ENCODE results near the gene GNB2. TPM values are rescaled to one million over a fixed set of nuclear protein-coding genes. Genes with fewer than 3 reads are reported as not detected.

Gene GNB2
- total and polyA plus RNA-seq, 2 of the 13 experiments (the other 11 are each of a cell fraction or from before 2014, with no cell fraction given), result 48.3 to 67.1 TPM

- TF ChIP-seq HMGXB3 (CRISPR knock-in tag; IDR thresholded peaks at IDR 0.05; ENCODE audit: borderline replicate concordance) (peak; percentile 41; the same call in 1 of the 2 replicates), ZNF18 (CRISPR knock-in tag; IDR thresholded peaks at IDR 0.05; ENCODE audit: insufficient replicate concordance) (no peak), SP5 (CRISPR knock-in tag; IDR thresholded peaks at IDR 0.05; ENCODE audit: borderline replicate concordance, low read depth) (peak; percentile 67; the same call in 1 of the 2 replicates), ATF1 (CRISPR knock-in tag; IDR thresholded peaks at IDR 0.05) (no peak), PBX3 (CRISPR knock-in tag; IDR thresholded peaks at IDR 0.05; ENCODE audit: borderline replicate concordance) (peak; percentile 41; the same call in 1 of the 2 replicates), ZBTB38 (CRISPR knock-in tag; IDR thresholded peaks at IDR 0.05) (peak; percentile 41; the same call in 1 of the 2 replicates), ZBTB34 (CRISPR knock-in tag; IDR thresholded peaks at IDR 0.05) (no peak), ZNF773 (CRISPR knock-in tag; IDR thresholded peaks at IDR 0.05; ENCODE audit: borderline replicate concordance) (no peak), MLX (CRISPR knock-in tag; IDR thresholded peaks at IDR 0.05) (peak; percentile 86), ZFP36 (IDR thresholded peaks at IDR 0.05; ENCODE audit: borderline replicate concordance, low read depth, low read length, partially characterized antibody) (no peak), ZNF564 (CRISPR knock-in tag; IDR thresholded peaks at IDR 0.05) (peak; percentile 77), ZNF747 (CRISPR knock-in tag; IDR thresholded peaks at IDR 0.05; ENCODE audit: borderline replicate concordance) (peak; percentile 92; the same call in 1 of the 2 replicates), ZNF276 (CRISPR knock-in tag; IDR thresholded peaks at IDR 0.05; ENCODE audit: low read depth) (0 out of 2 replicates have a peak, but pooled peaks have one; percentile 68), NR3C1 (CRISPR knock-in tag; IDR thresholded peaks at IDR 0.05) (no peak), ZNF205 (CRISPR knock-in tag; IDR thresholded peaks at IDR 0.05) (no peak), ZNF776 (CRISPR knock-in tag; IDR thresholded peaks at IDR 0.05) (peak; percentile 88; the same call in 1 of the 2 replicates)
These were observed 32.5 kb downstream of the GNB2 start, which contains the start of gene POP7 (continued) for GRCh38 chr7:100705753-100706671.
